Measurements from ENCODE around the gene TNRC6C.

DNA sequence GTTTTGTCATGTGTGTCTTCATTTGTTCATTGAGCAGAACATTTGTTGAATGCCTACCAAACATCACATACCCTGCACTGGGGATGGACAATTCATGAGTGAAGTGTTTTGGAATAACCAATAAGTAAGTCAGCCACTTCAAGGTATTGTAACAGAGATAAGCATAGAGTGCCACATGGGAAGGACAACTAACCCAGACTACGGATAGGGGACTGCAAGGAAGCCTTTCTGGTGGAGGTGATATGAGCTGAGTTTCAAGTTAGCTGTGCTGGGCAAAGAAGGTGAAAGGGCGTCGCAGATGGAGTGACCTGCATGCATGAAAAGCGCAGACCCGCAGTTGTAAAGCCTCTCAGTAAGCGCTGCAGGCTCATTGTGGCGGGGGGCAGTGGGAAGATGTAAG, 78.8 kb downstream of the TNRC6C start:
- TF ChIP-seq, protein P1, sequence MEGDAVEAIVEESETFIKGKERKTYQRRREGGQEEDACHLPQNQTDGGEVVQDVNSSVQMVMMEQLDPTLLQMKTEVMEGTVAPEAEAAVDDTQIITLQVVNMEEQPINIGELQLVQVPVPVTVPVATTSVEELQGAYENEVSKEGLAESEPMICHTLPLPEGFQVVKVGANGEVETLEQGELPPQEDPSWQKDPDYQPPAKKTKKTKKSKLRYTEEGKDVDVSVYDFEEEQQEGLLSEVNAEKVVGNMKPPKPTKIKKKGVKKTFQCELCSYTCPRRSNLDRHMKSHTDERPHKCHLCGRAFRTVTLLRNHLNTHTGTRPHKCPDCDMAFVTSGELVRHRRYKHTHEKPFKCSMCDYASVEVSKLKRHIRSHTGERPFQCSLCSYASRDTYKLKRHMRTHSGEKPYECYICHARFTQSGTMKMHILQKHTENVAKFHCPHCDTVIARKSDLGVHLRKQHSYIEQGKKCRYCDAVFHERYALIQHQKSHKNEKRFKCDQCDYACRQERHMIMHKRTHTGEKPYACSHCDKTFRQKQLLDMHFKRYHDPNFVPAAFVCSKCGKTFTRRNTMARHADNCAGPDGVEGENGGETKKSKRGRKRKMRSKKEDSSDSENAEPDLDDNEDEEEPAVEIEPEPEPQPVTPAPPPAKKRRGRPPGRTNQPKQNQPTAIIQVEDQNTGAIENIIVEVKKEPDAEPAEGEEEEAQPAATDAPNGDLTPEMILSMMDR (IDR thresholded peaks at IDR 0.05; ENCODE audit: low read depth, low read length, missing input control), result no peak
- TF ChIP-seq EGR1 (IDR thresholded peaks at IDR 0.05; ENCODE audit: low read depth in 2 of 2) (no peak), JUND (IDR thresholded peaks at IDR 0.05) (no peak), GABPA (IDR thresholded peaks at IDR 0.05 in 1 of 2, conservative IDR thresholded peaks at IDR 0.05 in 1 of 2) (no peak), TAF1 (conservative IDR thresholded peaks at IDR 0.05) (no peak), RXRA (IDR thresholded peaks at IDR 0.05) (no peak), SP1 (IDR thresholded peaks at IDR 0.05) (no peak), YY1 (IDR thresholded peaks at IDR 0.05) (no peak), FOXA1 (IDR thresholded peaks at IDR 0.05) (no peak), RAD21 (IDR thresholded peaks at IDR 0.05) (no peak)
- TF ChIP-seq, protein P2, sequence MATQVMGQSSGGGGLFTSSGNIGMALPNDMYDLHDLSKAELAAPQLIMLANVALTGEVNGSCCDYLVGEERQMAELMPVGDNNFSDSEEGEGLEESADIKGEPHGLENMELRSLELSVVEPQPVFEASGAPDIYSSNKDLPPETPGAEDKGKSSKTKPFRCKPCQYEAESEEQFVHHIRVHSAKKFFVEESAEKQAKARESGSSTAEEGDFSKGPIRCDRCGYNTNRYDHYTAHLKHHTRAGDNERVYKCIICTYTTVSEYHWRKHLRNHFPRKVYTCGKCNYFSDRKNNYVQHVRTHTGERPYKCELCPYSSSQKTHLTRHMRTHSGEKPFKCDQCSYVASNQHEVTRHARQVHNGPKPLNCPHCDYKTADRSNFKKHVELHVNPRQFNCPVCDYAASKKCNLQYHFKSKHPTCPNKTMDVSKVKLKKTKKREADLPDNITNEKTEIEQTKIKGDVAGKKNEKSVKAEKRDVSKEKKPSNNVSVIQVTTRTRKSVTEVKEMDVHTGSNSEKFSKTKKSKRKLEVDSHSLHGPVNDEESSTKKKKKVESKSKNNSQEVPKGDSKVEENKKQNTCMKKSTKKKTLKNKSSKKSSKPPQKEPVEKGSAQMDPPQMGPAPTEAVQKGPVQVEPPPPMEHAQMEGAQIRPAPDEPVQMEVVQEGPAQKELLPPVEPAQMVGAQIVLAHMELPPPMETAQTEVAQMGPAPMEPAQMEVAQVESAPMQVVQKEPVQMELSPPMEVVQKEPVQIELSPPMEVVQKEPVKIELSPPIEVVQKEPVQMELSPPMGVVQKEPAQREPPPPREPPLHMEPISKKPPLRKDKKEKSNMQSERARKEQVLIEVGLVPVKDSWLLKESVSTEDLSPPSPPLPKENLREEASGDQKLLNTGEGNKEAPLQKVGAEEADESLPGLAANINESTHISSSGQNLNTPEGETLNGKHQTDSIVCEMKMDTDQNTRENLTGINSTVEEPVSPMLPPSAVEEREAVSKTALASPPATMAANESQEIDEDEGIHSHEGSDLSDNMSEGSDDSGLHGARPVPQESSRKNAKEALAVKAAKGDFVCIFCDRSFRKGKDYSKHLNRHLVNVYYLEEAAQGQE (IDR thresholded peaks at IDR 0.05), result no peak
- TF ChIP-seq, protein P3, sequence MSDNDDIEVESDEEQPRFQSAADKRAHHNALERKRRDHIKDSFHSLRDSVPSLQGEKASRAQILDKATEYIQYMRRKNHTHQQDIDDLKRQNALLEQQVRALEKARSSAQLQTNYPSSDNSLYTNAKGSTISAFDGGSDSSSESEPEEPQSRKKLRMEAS (IDR thresholded peaks at IDR 0.05), result no peak
- TF ChIP-seq, protein P4, sequence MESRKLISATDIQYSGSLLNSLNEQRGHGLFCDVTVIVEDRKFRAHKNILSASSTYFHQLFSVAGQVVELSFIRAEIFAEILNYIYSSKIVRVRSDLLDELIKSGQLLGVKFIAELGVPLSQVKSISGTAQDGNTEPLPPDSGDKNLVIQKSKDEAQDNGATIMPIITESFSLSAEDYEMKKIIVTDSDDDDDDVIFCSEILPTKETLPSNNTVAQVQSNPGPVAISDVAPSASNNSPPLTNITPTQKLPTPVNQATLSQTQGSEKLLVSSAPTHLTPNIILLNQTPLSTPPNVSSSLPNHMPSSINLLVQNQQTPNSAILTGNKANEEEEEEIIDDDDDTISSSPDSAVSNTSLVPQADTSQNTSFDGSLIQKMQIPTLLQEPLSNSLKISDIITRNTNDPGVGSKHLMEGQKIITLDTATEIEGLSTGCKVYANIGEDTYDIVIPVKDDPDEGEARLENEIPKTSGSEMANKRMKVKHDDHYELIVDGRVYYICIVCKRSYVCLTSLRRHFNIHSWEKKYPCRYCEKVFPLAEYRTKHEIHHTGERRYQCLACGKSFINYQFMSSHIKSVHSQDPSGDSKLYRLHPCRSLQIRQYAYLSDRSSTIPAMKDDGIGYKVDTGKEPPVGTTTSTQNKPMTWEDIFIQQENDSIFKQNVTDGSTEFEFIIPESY (IDR thresholded peaks at IDR 0.05), result no peak
